BJ (cell line): ENCODE measurements around the gene SEL1L. TPM values are rescaled to one million over a fixed set of nuclear protein-coding genes. Genes with fewer than 3 reads are reported as not detected.

Experiments
- CTCF ChIA-PET: fragments of 350-600 bp; formaldehyde crosslinking; extraction: SDS; loops from one replicate; lab custom pipeline; 2021; ENCODE audit warnings: antibody characterized with exemption, inconsistent platforms; lab: Yijun Ruan, JAX
- POLR2A ChIA-PET: fragments of 300-600 bp; sonication (Branson Sonifier 250); formaldehyde crosslinking; extraction: SDS; loops from one replicate; lab custom pipeline; 2021; ENCODE audit warnings: antibody characterized with exemption; lab: Charles Lee
- DNase-seq: peaks from one replicate; pipeline ENCODE4 v3.0.0-alpha.2; 2011; ENCODE audit warnings: low read depth
- H3K27me3 ChIP-seq: 2 replicates; pipeline ENCODE4 v1.6.0; 2011; ENCODE audit warnings: low read length; ENCODE audit not compliant: control insufficient read depth, insufficient read depth
- H3K36me3 ChIP-seq: 2 replicates; pipeline ENCODE4 v1.5.1; 2011; ENCODE audit warnings: low read length; ENCODE audit not compliant: control insufficient read depth, insufficient read depth
- H3K4me3 ChIP-seq: 2 replicates; pipeline ENCODE4 v1.5.1; 2011; ENCODE audit warnings: low read depth, mild to moderate bottlenecking, control low read depth, low read length
- polyA plus RNA-seq: library from polyadenylated mRNA; depleted of rRNA; stranded (reverse); fragments of >200 nt; gene quantifications from 2 replicates; pipeline ENCODE4 v1.2.3, GENCODE V29; 2011; rRNA removed
- TF ChIP-seq, protein P1 (sequence below): IDR thresholded peaks from 2 replicates; pipeline ENCODE4 v1.5.1; 2011; ENCODE audit warnings: low read depth, mild to moderate bottlenecking, control low read depth, inconsistent platforms, low read length, moderate library complexity; ENCODE audit not compliant: insufficient read depth

Gene SEL1L
- polyA plus RNA-seq, 1 experiment, result 21.7 TPM

DNA sequence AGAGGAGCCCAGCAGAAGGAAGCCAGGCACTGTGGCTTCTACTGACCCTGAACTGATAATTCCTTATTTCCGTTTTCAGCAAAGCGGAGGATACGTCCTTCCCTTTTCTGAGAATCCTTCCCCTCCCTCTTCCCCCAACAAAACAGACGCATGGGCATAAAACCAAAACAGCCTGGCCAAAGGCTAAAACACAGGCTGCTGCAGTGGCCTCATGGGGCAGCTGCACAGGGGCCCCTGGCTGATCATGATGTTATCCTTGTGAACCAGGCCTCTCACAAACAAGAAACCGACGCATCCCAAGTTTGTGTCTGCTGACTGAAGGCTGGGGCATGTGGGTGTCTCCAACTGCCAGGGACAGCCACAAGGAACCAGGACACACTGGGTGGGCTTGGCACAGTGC lies 110.1 kb downstream of the SEL1L start:
- TF ChIP-seq, protein P1, sequence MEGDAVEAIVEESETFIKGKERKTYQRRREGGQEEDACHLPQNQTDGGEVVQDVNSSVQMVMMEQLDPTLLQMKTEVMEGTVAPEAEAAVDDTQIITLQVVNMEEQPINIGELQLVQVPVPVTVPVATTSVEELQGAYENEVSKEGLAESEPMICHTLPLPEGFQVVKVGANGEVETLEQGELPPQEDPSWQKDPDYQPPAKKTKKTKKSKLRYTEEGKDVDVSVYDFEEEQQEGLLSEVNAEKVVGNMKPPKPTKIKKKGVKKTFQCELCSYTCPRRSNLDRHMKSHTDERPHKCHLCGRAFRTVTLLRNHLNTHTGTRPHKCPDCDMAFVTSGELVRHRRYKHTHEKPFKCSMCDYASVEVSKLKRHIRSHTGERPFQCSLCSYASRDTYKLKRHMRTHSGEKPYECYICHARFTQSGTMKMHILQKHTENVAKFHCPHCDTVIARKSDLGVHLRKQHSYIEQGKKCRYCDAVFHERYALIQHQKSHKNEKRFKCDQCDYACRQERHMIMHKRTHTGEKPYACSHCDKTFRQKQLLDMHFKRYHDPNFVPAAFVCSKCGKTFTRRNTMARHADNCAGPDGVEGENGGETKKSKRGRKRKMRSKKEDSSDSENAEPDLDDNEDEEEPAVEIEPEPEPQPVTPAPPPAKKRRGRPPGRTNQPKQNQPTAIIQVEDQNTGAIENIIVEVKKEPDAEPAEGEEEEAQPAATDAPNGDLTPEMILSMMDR, result no peak

More for the DNA sequence above, 110.1 kb downstream of the SEL1L start:
- POLR2A ChIA-PET, result no interaction called here
- CTCF ChIA-PET, result interaction anchor here (0.7 to 0.9 kb wide), 2 partner anchors 10 to 40 kb away, joined by 3 to 4 read pairs; no protein-coding TSS in a partner anchor
- H3K4me3 ChIP-seq, result no peak overlapping the region
- no peaks in the 10 kb centered on the region for H3K36me3 ChIP-seq
- H3K27me3 ChIP-seq, result no peaks in the 10 kb centered on the region
- no peak for DNase-seq

Other genes with a start within 250 kb of the SEL1L start
- not detected in 2 replicates for gene STON2, start 133.5 kb downstream of the SEL1L start, polyA plus RNA-seq